Ovary (tissue), 9 donors: ENCODE results near the gene REC114. TPM values are rescaled to one million over a fixed set of nuclear protein-coding genes. Genes with fewer than 3 reads are reported as not detected.

ENCODE experiments used
- DNase-seq, 5 donors: peaks; one replicate each; pipeline ENCODE4 v3.0.0-alpha.2; 2019 to 2020
- H3K27ac ChIP-seq, 2 donors: fragments of 200-600 bp; one replicate each; pipeline versions ENCODE4 v1.5.1 to v1.8.0; 2019 to 2022
- H3K27me3 ChIP-seq: fragments of 200-600 bp; one replicate; pipeline ENCODE4 v1.8.0; 2022
- H3K36me3 ChIP-seq: fragments of 200-600 bp; sonication (generic); one replicate; pipeline ENCODE4 v1.5.1; 2019
- H3K4me1 ChIP-seq: one replicate; pipeline ENCODE4 v1.8.1; 2013; ENCODE audit warnings: mild to moderate bottlenecking, moderate library complexity; ENCODE audit not compliant: insufficient read depth
- H3K4me3 ChIP-seq: fragments of 200-600 bp; sonication (generic); one replicate; pipeline ENCODE4 v1.5.1; 2017
- H3K9me3 ChIP-seq, 2 donors: fragments of 200-600 bp in 1 of 2; sonication (generic) in 1 of 2; one replicate each; pipeline versions ENCODE4 v1.5.1 to v1.8.1; 2013 to 2019; ENCODE audit warnings: mild to moderate bottlenecking in 1 of 2, moderate library complexity in 1 of 2
- CTCF ChIP-seq, 3 donors: fragments of 450-650 bp in 2 of 3; fragments of 200-600 bp in 1 of 3; IDR thresholded peaks; one replicate each; pipeline versions ENCODE4 v1.5.1 to v1.8.0; 2016 to 2022; ENCODE audit warnings: antibody characterized with exemption in 3 of 3, mild to moderate bottlenecking in 1 of 3
- EP300 ChIP-seq: sonication (generic); formaldehyde crosslinking; IDR thresholded peaks from one replicate; pipeline ENCODE4 v1.6.1; 2017; ENCODE audit warnings: antibody characterized with exemption
- POLR2A ChIP-seq: fragments of 450-650 bp; IDR thresholded peaks from one replicate; pipeline ENCODE4 v1.6.1; 2017; ENCODE audit warnings: antibody characterized with exemption, mild to moderate bottlenecking, moderate library complexity
- WGBS, 3 donors: extraction: QIAGEN DNeasy Blood & Tissue Kit in 1 of 3; methylation state at CpG; one replicate each; pipeline versions ENCODE4 v1.1.5 to v1.1.7; 2013 to 2017; 5-methylcytosine and 5-hydroxymethylcytosine counted together
- intact Hi-C, 4 donors: fragments of 100-400 bp; cut with DNase I; formaldehyde crosslinking; loops; one replicate each; pipeline versions ENCODE4 v1.11.0 to v1.15.1; 2022 to 2023
- polyA plus RNA-seq, 2 donors: library from polyadenylated mRNA; stranded (reverse); fragments of 200-250 nt in 1 of 2; fragments of 350-450 nt in 1 of 2; fragmentation: Illumina TruSeq in 1 of 2; extraction: RNeasy Lipid Tissue Mini Kit (QIAGEN cat#74804) in 1 of 2; gene quantifications; one replicate each; pipeline ENCODE4 v1.2.3, GENCODE V29; 2013 to 2014
- total RNA-seq, 7 donors: library from RNA; depleted of rRNA in 2 of 7; stranded (reverse); fragments of >200 nt in 2 of 7; fragmentation: NEBNext Ultra II Directional in 3 of 7; extraction: Animal tissue kit (Norgen Biotek cat#: 25700) in 3 of 7; gene quantifications; one replicate each; pipeline versions ENCODE4 v1.1.0 to v1.2.4, GENCODE V29; 2016 to 2023
- donor health status: DM: no; HTN: no; CAD: no; lungs with moderate emphysema.
- donor health status: DM: no; HTN: no; CAD: no.
- donor health status: Bipolar disorder and iron deficiency.
- donor health status: DM: yes; HTN: yes; CAD: no.
- donor health status: DM: no; HTN: no; CAD: no.
- donor health status: DM: yes; HTN: yes; CAD: no.

The REC114 gene
- total and polyA plus RNA-seq, 9 donors = 0.51 TPM; not detected in 8

GRCh38 chr15:73500696-73501095 is 57.7 kb downstream of the REC114 start:
- DNase-seq = no peak
- no peak overlapping the region for H3K27ac ChIP-seq
- TF ChIP-seq CTCF (IDR thresholded peaks at IDR 0.05) (no peak), POLR2A (no peak), EP300 (no peak)
- no peak overlapping the region for H3K4me3 ChIP-seq
- no peaks in the 10 kb centered on the region for H3K9me3 ChIP-seq
- intact Hi-C loops = no loop called here
- H3K36me3 ChIP-seq = no peaks in the 10 kb centered on the region
- H3K4me1 ChIP-seq = no peaks in the 10 kb centered on the region
- H3K27me3 ChIP-seq = no peaks in the 10 kb centered on the region

GRCh38 chr15:73504885-73505284 is 61.9 kb downstream of the REC114 start:
- intact Hi-C loops = no loop called here
- H3K4me1 ChIP-seq = no peaks in the 10 kb centered on the region

GRCh38 chr15:73515527-73515926 is 72.6 kb downstream of the REC114 start:
- H3K36me3 ChIP-seq = no peaks in the 10 kb centered on the region
- H3K4me3 ChIP-seq = no peak overlapping the region
- H3K27ac ChIP-seq = no peak overlapping the region
- WGBS, 3 donors = 58 to 75% (median 71%) methylated on average over 1 of the region's 1 CpG
- no peaks in the 10 kb centered on the region for H3K9me3 ChIP-seq
- DNase-seq = no peak
- intact Hi-C loops = no loop called here
- H3K4me1 ChIP-seq = no peaks in the 10 kb centered on the region
- TF ChIP-seq CTCF (IDR thresholded peaks at IDR 0.05) = no peak
- TF ChIP-seq EP300 = no peak
- TF ChIP-seq POLR2A = no peak
- no peaks in the 10 kb centered on the region for H3K27me3 ChIP-seq

More at GRCh38 chr15:73504885-73505284, 61.9 kb downstream of the REC114 start:
- no peak overlapping the region for H3K27ac ChIP-seq
- TF ChIP-seq EP300 (no peak), POLR2A (no peak), CTCF (IDR thresholded peaks at IDR 0.05) (no peak)
- no peaks in the 10 kb centered on the region for H3K9me3 ChIP-seq
- no peak overlapping the region for H3K4me3 ChIP-seq
- H3K27me3 ChIP-seq = no peaks in the 10 kb centered on the region
- DNase-seq = no peak
- no peaks in the 10 kb centered on the region for H3K36me3 ChIP-seq

- intact Hi-C loops = no loop called here
Measured at GRCh38 chr15:73517566-73517965, 74.6 kb downstream of the REC114 start.

More at GRCh38 chr15:73517566-73517965, 74.6 kb downstream of the REC114 start:
- Histone ChIP-seq H3K27me3 (no peaks in the 10 kb centered on the region), H3K36me3 (no peaks in the 10 kb centered on the region), H3K27ac (no peak overlapping the region), H3K4me1 (no peaks in the 10 kb centered on the region), H3K9me3 (no peaks in the 10 kb centered on the region), H3K4me3 (no peak overlapping the region)
- no peak for TF ChIP-seq CTCF (IDR thresholded peaks at IDR 0.05)
- no peak for TF ChIP-seq POLR2A
- no peak for TF ChIP-seq EP300
- no peak for DNase-seq
- 87 to 91% (median 90%) methylated on average over 2 of the region's 2 CpGs for whole genome bisulfite sequencing, 3 donors
